ENCODE measurements around the gene HERC4.

GRCh38 chr10:67923551-67923950 lies 151.5 kb downstream of the HERC4 start:
- TF ChIP-seq CTCF (IDR thresholded peaks at IDR 0.05) (no peak), POLR2A (IDR thresholded peaks at IDR 0.05) (no peak)

Measured in lower leg skin (tissue), 3 donors.